ENCODE results near the gene SLC6A6. TPM values are rescaled to one million over a fixed set of nuclear protein-coding genes. Genes with fewer than 3 reads are reported as not detected.

Gene SLC6A6
- total and polyA plus RNA-seq, 8 donors: 14.0 to 134 (median 20.8) TPM

DNA sequence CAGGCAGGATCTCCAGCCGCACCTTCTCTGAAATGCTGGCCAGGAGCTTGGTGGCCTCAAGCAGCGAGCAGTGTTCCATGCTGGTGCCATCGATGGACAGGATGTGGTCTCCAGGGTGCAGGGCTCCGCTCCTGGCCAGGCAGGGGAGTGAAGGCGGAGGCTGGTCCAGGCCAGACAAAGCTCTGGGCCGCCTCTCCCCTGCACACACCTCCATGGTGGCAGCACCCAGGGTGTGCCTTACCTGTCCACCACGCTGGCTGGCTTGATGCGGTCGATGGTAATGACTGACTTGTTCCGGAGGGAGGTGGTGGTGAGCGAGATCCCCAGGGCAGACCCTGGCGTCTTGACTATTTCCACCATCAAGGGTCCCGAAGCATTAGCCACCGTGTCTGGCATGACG is 117.7 kb downstream of the SLC6A6 start:
- H3K4me1 ChIP-seq: no peaks in the 10 kb centered on the region
- DNase-seq (no peak), ATAC-seq (no peak)
- H3K27ac ChIP-seq: no peak overlapping the region
- H3K9me3 ChIP-seq: no peaks in the 10 kb centered on the region
- TF ChIP-seq, protein P1, sequence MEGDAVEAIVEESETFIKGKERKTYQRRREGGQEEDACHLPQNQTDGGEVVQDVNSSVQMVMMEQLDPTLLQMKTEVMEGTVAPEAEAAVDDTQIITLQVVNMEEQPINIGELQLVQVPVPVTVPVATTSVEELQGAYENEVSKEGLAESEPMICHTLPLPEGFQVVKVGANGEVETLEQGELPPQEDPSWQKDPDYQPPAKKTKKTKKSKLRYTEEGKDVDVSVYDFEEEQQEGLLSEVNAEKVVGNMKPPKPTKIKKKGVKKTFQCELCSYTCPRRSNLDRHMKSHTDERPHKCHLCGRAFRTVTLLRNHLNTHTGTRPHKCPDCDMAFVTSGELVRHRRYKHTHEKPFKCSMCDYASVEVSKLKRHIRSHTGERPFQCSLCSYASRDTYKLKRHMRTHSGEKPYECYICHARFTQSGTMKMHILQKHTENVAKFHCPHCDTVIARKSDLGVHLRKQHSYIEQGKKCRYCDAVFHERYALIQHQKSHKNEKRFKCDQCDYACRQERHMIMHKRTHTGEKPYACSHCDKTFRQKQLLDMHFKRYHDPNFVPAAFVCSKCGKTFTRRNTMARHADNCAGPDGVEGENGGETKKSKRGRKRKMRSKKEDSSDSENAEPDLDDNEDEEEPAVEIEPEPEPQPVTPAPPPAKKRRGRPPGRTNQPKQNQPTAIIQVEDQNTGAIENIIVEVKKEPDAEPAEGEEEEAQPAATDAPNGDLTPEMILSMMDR (IDR thresholded peaks at IDR 0.05): no peak
- intact Hi-C loops (cut with DNase I): no loop called here
- H3K4me3 ChIP-seq: no peak overlapping the region
- no peaks in the 10 kb centered on the region for H3K36me3 ChIP-seq
- H3K27me3 ChIP-seq: peaks cover 0 to 4% of the 10 kb centered on the region in 2 donors

DNA sequence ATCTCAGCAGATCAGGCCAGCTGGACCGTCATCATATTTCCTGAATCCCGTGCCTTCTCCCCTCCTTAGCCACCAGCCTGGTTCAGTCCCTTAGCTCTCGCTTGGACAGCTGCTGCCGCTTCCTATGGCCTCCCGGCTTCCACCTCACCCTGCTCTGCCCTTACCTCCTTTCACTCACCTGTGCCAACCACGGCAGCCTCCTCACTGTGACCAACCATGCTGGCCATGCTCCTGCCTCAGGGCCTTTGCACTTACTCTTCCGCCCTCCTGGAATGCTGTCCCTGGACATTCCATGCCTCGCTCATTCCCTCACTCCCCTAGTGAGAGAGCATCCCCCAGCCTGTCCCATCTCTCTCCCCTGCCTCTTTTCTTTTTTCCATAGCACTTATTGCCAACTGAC is 118.6 kb downstream of the SLC6A6 start:
- intact Hi-C loops (cut with DNase I): no loop called here
- ATAC-seq (no peak), DNase-seq (no peak)
- Histone ChIP-seq H3K36me3 (no peaks in the 10 kb centered on the region), H3K4me3 (no peak overlapping the region), H3K27ac (no peak overlapping the region), H3K9me3 (no peaks in the 10 kb centered on the region), H3K27me3 (peaks cover 0 to 4% of the 10 kb centered on the region in 2 donors), H3K4me1 (no peaks in the 10 kb centered on the region)
- TF ChIP-seq, protein P1 (IDR thresholded peaks at IDR 0.05): no peak

DNA sequence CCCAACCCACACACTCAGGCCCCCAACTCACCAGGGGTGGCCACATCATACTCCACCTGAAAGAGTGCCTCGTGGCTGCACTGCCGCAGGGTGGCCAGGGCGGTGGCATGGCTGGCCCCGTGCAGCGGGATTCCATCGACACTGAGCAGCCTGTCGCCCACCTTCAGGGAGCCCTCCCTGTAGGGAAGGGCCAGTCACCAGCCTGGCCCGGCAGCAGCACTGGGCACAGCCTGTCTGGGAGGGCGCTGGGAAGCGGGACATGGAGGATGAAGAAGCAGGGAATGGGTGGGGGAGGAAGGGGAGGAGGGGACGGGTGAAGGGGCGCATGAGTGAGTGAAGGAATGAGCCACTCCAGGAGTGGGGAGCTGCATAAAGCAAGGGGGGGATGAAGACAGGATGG is 119.2 kb downstream of the SLC6A6 start:
- Histone ChIP-seq H3K4me1 (no peaks in the 10 kb centered on the region), H3K27ac (no peak overlapping the region), H3K9me3 (no peaks in the 10 kb centered on the region), H3K27me3 (peaks cover 0 to 4% of the 10 kb centered on the region in 2 donors), H3K4me3 (no peak overlapping the region), H3K36me3 (no peaks in the 10 kb centered on the region)
- TF ChIP-seq, protein P1 (IDR thresholded peaks at IDR 0.05): no peak
- DNase-seq (peak in 1 of 4 donors; percentile 13), ATAC-seq (no peak)
- intact Hi-C loops (cut with DNase I): no loop called here

DNA sequence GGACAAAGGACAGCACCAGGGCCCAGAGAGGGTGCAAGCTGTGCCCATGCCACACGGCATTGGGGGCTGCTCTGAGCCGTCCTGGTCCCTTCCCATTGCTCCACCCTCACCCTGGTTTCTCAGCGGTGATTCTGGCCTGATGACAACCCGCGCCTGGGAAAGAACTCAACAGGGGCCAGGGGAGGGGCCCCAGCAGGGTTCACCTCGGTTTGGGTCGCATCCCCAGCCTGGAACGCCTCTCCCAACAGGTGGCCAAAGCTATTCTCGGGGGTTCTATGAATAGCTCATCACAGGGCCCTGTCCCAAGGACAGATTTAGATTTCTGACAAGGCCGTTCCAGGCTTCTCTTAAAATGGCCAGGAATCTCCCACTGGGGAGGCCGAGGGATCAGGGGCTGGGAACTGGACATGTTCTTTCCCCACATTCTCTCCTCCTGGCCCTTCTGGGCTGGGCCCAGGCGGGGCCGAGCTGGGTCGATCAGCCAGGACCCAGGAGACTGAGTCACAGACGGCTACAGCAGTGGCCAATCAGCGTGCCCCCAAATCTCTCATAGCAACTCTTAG is 119.8 kb downstream of the SLC6A6 start:
- Histone ChIP-seq H3K4me3 (no peak overlapping the region), H3K27ac (no peak overlapping the region), H3K4me1 (no peaks in the 10 kb centered on the region), H3K27me3 (peaks cover 0 to 4% of the 10 kb centered on the region in 2 donors), H3K36me3 (no peaks in the 10 kb centered on the region), H3K9me3 (no peaks in the 10 kb centered on the region)
- ATAC-seq (no peak), DNase-seq (peak in 1 of 4 donors; percentile 18)
- TF ChIP-seq, protein P1 (IDR thresholded peaks at IDR 0.05): no peak
- intact Hi-C loops (cut with DNase I): no loop called here

DNA sequence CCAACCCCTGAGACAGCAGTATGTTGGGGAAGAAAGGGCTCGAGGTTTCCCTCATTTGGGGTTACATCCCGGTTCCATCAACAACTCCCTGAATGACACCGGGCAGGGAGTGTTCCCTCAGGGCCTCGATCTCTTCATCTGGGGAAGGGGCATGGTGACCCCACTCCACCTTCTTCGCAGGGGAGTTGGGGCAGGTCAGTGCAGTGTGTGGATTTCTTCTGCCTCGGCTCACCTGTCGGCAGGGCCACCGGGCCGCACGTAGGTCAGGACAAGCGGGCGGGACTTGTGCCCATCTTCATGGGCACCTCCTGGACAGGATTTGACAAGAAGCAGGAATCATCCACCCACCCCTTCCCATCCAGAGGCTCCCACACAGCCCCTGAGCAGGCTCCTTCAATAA is 120.4 kb downstream of the SLC6A6 start:
- ATAC-seq: no peak
- no peak for DNase-seq
- Histone ChIP-seq H3K9me3 (no peaks in the 10 kb centered on the region), H3K4me1 (no peaks in the 10 kb centered on the region), H3K4me3 (no peak overlapping the region), H3K36me3 (no peaks in the 10 kb centered on the region), H3K27ac (no peak overlapping the region), H3K27me3 (peaks cover 0 to 4% of the 10 kb centered on the region in 2 donors)
- TF ChIP-seq, protein P1 (IDR thresholded peaks at IDR 0.05): no peak
- intact Hi-C loops (cut with DNase I): no loop called here
